ENCODE measurements around the gene BCAR1. TPM values are rescaled to one million over a fixed set of nuclear protein-coding genes. Genes with fewer than 3 reads are reported as not detected.

Gene BCAR1
- total RNA-seq, 1 experiment from 2014 or later: 95.6 TPM

DNA sequence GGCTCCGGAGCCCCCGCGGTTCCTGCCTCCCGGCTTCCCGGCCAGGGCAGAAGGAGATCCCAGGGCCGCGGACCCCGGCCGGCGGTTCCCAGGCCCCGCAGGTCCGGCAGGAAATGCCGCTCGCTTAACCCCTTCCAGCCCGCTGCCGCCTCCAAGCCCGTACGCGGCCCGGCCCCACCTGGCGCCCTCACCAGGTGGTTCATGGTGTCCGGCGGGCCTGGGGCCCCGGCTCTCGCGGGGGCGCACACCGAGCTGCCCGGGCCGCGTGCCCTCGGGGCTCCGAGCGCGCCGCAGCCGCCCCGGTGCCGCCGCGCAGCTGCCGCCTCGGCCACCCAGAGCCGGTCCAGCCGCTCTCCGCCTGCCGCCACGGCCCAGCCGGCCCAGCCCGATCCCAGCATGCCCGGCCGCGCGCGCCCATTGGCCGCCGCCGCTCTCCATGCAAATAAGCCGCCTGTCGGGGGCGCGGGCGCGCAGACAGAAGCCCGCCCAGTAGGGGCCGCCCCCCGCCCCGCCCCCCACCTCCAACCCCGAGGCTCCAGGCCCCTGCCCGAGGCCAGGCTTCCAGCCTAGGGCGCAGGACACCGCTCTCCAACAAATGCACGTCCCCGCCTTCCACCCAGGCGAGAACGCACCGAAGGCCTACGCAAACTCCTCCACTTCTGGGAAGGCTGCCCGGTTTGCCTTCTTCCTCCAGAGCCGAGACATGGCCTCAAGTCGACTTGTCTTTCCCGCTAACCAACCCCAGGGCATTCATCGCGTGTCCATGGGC is at the start of gene BCAR1 (continued):
- TF ChIP-seq ZNF423 (CRISPR knock-in tag; IDR thresholded peaks at IDR 0.05): peak; percentile 52; the same call in 1 of the 2 replicates
- no peak for TF ChIP-seq PRDM15 (CRISPR knock-in tag; IDR thresholded peaks at IDR 0.05)
- no peak for TF ChIP-seq ZNF317 (CRISPR knock-in tag; IDR thresholded peaks at IDR 0.05; ENCODE audit: borderline replicate concordance, low read depth)
- no peak for TF ChIP-seq TEAD4 (CRISPR knock-in tag; IDR thresholded peaks at IDR 0.05)
- TF ChIP-seq ZNF281 (CRISPR knock-in tag; IDR thresholded peaks at IDR 0.05): no peak
- TF ChIP-seq JAZF1 (CRISPR knock-in tag; IDR thresholded peaks at IDR 0.05): no peak
- 0 out of 2 replicates have a peak, but pooled peaks have one; percentile 32 for TF ChIP-seq ZNF416 (CRISPR knock-in tag; IDR thresholded peaks at IDR 0.05)
- TF ChIP-seq ZNF532 (CRISPR knock-in tag; IDR thresholded peaks at IDR 0.05; ENCODE audit: borderline replicate concordance): no peak
- TF ChIP-seq, protein P1, sequence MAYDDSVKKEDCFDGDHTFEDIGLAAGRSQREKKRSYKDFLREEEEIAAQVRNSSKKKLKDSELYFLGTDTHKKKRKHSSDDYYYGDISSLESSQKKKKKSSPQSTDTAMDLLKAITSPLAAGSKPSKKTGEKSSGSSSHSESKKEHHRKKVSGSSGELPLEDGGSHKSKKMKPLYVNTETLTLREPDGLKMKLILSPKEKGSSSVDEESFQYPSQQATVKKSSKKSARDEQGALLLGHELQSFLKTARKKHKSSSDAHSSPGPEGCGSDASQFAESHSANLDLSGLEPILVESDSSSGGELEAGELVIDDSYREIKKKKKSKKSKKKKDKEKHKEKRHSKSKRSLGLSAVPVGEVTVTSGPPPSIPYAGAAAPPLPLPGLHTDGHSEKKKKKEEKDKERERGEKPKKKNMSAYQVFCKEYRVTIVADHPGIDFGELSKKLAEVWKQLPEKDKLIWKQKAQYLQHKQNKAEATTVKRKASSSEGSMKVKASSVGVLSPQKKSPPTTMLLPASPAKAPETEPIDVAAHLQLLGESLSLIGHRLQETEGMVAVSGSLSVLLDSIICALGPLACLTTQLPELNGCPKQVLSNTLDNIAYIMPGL (CRISPR knock-in tag; IDR thresholded peaks at IDR 0.05): peak; percentile 43; the same call in 1 of the 2 replicates

- CTCF ChIA-PET: no interaction called here
- ATAC-seq: no peak
- DNase-seq (ENCODE audit: low spot score): no peak
- no peak overlapping the region for H3K4me3 Mint-ChIP-seq
- no peaks in the 10 kb centered on the region for H3K4me1 Mint-ChIP-seq
- H3K27me3 Mint-ChIP-seq (ENCODE audit: low read depth): no peaks in the 10 kb centered on the region
- peak overlapping the region; percentile 22; the same call in 1 of the 2 replicates for H3K27ac Mint-ChIP-seq
- POLR2A ChIA-PET: no interaction called here
- peaks cover 53% of the 10 kb centered on the region for H3K36me3 Mint-ChIP-seq
- no peaks in the 10 kb centered on the region for H3K9me3 Mint-ChIP-seq
- no peak for TF ChIP-seq ZBTB21 (CRISPR knock-in tag; IDR thresholded peaks at IDR 0.05; ENCODE audit: borderline replicate concordance)
- no peak for TF ChIP-seq GRHL2 (CRISPR knock-in tag; IDR thresholded peaks at IDR 0.05; ENCODE audit: insufficient replicate concordance, severe bottlenecking)
- TF ChIP-seq MLX (CRISPR knock-in tag; IDR thresholded peaks at IDR 0.05): no peak
- TF ChIP-seq, protein P2, sequence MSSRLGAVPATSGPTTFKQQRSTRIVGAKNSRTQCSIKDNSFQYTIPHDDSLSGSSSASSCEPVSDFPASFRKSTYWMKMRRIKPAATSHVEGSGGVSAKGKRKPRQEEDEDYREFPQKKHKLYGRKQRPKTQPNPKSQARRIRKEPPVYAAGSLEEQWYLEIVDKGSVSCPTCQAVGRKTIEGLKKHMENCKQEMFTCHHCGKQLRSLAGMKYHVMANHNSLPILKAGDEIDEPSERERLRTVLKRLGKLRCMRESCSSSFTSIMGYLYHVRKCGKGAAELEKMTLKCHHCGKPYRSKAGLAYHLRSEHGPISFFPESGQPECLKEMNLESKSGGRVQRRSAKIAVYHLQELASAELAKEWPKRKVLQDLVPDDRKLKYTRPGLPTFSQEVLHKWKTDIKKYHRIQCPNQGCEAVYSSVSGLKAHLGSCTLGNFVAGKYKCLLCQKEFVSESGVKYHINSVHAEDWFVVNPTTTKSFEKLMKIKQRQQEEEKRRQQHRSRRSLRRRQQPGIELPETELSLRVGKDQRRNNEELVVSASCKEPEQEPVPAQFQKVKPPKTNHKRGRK (CRISPR knock-in tag; IDR thresholded peaks at IDR 0.05; ENCODE audit: borderline replicate concordance): no peak
- TF ChIP-seq NFYB (CRISPR knock-in tag; conservative IDR thresholded peaks at IDR 0.05; ENCODE audit: low read depth): no peak
- no peak for TF ChIP-seq OVOL2 (CRISPR knock-in tag; IDR thresholded peaks at IDR 0.05; ENCODE audit: borderline replicate concordance)
- no peak for TF ChIP-seq NR1H2 (CRISPR knock-in tag; IDR thresholded peaks at IDR 0.05)
- no peak for TF ChIP-seq CREB1 (CRISPR knock-in tag; IDR thresholded peaks at IDR 0.05)
- TF ChIP-seq ZNF425 (CRISPR knock-in tag; conservative IDR thresholded peaks at IDR 0.05): no peak
Observed at GRCh38 chr16:75298267-75298666, 46.8 kb upstream of the BCAR1 start.

Data from WTC11 (cell line).